ENCODE data around the gene NOP53. TPM values are rescaled to one million over a fixed set of nuclear protein-coding genes. Genes with fewer than 3 reads are reported as not detected.
A peak's percentile ranks its signal among the peaks of the same experiment; 100 is the strongest.

Gene NOP53
- total and polyA plus RNA-seq, 2 of the 13 experiments (the other 11 are each of a cell fraction or from before 2014, with no cell fraction given) = 53.9 to 141 TPM

GRCh38 chr19:47765523-47766358, 20.4 kb downstream of the NOP53 start (continued):
- TF ChIP-seq, protein P1, sequence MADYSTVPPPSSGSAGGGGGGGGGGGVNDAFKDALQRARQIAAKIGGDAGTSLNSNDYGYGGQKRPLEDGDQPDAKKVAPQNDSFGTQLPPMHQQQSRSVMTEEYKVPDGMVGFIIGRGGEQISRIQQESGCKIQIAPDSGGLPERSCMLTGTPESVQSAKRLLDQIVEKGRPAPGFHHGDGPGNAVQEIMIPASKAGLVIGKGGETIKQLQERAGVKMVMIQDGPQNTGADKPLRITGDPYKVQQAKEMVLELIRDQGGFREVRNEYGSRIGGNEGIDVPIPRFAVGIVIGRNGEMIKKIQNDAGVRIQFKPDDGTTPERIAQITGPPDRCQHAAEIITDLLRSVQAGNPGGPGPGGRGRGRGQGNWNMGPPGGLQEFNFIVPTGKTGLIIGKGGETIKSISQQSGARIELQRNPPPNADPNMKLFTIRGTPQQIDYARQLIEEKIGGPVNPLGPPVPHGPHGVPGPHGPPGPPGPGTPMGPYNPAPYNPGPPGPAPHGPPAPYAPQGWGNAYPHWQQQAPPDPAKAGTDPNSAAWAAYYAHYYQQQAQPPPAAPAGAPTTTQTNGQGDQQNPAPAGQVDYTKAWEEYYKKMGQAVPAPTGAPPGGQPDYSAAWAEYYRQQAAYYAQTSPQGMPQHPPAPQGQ (CRISPR knock-in tag; IDR thresholded peaks at IDR 0.05; ENCODE audit: borderline replicate concordance) = no peak
- TF ChIP-seq CTCF (CRISPR knock-in tag; IDR thresholded peaks at IDR 0.05) (peak; percentile 95), SKI (IDR thresholded peaks at IDR 0.05; ENCODE audit: partially characterized antibody) (peak; percentile 64), PRDM10 (CRISPR knock-in tag; IDR thresholded peaks at IDR 0.05; ENCODE audit: low read depth) (0 out of 2 replicates have a peak, but pooled peaks have one; percentile 20), TRIM24 (CRISPR knock-in tag; IDR thresholded peaks at IDR 0.05) (no peak), NRL (CRISPR knock-in tag; IDR thresholded peaks at IDR 0.05; ENCODE audit: borderline replicate concordance) (no peak), FOXC1 (CRISPR knock-in tag; IDR thresholded peaks at IDR 0.05; ENCODE audit: borderline replicate concordance) (no peak), TAF15 (IDR thresholded peaks at IDR 0.05; ENCODE audit: low read depth, low read length, poor library complexity, severe bottlenecking) (no peak), ZNF33B (CRISPR knock-in tag; IDR thresholded peaks at IDR 0.05) (no peak), ZNF687 (CRISPR knock-in tag; IDR thresholded peaks at IDR 0.05) (peak; percentile 59)
- TF ChIP-seq, protein P2, sequence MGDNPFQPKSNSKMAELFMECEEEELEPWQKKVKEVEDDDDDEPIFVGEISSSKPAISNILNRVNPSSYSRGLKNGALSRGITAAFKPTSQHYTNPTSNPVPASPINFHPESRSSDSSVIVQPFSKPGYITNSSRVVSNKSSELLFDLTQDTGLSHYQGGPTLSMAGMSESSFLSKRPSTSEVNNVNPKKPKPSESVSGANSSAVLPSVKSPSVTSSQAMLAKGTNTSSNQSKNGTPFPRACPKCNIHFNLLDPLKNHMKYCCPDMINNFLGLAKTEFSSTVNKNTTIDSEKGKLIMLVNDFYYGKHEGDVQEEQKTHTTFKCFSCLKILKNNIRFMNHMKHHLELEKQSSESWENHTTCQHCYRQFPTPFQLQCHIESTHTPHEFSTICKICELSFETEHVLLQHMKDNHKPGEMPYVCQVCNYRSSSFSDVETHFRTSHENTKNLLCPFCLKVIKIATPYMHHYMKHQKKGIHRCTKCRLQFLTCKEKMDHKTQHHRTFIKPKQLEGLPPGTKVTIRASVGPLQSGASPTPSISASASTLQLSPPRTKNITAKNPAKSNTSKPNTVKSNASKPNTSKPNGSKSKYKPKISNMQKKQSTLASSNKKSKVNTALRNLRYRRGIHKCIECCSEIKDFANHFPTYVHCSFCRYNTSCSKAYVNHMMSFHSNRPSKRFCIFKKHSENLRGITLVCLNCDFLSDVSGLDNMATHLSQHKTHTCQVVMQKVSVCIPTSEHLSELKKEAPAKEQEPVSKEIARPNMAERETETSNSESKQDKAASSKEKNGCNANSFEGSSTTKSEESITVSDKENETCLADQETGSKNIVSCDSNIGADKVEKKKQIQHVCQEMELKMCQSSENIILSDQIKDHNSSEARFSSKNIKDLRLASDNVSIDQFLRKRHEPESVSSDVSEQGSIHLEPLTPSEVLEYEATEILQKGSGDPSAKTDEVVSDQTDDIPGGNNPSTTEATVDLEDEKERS (CRISPR knock-in tag; IDR thresholded peaks at IDR 0.05) = no peak
